Activated CD8-positive, alpha-beta memory T cell treated with anti-CD3 and anti-CD28 coated beads for 48 hours (primary cell): ENCODE results near the gene CHSY1.
"Not testable (repeated sequence)": the region's sequence is repeated elsewhere in the genome, so short reads cannot be mapped to it uniquely, and the experiment has no call there.

ENCODE experiments used
- DNase-seq, 3 experiments: peaks; one replicate each; pipeline ENCODE4 v3.0.0-alpha.2; 2020; ENCODE audit warnings: low read depth in 2 of 3, low spot score in 2 of 3

The CHSY1 gene

DNA sequence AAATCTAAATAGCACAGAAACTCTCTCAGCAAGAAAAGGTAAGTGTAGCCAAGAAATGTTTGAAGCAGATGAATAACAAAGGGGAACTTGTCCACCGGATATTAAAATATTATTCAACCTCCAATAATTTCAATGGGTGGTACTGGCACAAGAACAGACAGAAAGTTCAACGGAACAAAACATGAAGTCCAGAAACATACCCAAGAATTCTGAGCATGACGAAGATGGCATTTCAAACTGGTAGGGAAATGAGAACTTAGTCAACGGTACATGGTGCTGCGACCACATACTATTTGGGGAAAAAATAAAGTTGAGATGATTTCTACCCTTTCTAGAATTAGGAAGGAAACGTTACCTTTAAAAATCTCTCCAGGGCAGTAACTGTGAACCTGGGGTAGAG is 5.5 kb downstream of the CHSY1 start:
- no peak for DNase-seq

DNA sequence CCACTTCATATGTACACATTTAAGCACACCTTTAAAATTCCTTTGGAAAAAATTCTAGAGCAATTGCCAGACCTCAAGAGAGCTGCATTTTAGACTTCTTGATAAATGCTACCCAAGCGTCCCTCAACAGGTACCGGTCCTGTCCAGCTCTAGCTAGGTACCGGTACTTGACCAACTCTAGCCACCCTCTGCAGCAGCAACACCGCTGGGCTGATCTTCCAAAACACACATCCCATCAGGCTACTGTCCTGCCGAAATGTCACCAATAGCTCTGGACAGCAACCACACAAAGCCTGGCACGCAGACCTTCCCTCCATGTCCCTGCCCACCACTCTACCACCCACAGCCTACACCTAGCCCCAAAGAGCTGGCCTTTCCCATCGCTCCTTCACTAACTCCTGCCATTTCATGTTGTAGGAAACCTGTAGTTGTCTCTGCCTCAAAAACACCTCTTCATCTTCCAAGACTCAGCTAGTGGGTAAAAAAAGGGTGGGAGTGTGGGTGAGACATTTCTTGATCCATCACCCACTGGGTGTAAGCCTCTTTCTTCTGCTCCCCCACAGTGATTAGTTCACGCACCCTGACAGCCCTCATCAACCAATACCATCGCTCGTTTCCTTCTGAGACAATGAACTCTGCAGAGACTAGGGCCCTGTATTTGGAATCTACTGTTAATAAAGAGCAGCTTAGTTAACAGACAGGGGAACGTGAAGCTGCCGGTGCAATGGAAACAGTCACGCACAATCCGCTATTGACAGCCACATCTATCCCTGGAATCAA is 6.8 kb downstream of the CHSY1 start:
- DNase-seq, result no peak

DNA sequence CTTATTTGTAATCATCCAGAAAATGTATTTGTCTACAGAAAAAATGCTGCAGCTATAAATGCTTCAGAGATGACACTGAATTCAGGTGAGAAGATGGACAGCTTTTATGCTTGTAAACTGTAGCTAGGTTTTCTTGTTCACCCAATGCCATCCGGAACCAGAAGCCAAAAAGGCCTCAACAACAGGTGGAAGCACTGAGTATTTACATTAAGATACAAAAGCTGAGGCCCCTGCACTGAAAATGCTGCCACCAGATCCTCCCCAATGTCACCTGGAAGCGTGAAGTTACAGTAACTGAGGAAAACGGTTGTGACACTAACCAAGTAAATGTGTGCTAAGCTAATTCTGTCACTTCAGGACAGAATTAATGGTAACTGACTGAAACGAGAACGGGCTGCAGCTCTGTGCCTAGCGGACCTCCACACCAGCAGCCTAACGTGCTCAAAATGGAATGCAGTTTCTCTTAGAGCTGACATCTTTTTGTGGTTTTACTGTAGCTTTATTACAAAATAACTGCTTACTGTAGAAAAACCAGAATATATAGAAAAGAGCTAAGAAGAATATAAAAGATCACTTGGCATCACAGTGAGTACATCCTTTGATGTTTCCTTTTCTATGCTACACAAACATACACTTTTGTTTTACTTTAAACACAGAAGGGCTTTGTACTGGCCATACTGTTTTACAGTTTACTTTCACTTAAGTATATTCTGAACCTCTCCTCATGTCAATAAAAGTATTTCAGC is 7.6 kb downstream of the CHSY1 start:
- DNase-seq, result no peak

DNA sequence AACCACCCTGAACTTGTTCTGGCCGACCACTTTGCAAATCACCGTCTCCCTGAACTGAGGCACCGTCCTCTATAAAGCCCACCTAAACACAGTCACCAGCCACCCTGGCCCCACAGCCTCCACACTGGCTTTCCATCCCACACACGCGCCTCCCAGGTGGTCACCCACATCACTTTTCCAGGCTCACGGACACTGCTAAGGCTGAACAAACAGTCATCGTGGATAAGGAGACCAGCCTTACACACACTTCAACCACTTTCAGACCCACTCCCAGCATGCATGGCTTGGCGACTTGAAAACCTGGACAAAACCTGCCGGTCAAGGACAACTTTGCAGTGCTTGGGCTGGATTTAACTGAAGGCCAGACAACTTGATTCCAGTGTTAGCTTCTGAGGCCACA is 8.4 kb downstream of the CHSY1 start:
- DNase-seq, result no peak

DNA sequence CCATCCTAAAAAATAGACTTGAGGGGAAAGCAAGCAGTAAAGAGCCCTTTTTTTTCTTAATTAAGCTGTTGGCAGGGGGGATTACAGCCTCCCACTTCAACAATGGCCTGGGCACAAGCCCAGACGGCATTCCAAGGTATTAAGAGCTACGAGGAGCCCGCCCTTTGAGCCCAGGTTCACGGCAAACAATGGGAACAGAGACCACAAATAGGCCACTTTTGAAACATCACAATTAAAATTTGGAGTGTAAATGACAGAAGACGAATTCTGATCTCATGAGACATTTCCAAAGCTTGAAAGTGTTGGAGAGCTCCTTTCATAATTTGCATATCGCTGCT is 8.9 kb downstream of the CHSY1 start:
- no peak for DNase-seq

DNA sequence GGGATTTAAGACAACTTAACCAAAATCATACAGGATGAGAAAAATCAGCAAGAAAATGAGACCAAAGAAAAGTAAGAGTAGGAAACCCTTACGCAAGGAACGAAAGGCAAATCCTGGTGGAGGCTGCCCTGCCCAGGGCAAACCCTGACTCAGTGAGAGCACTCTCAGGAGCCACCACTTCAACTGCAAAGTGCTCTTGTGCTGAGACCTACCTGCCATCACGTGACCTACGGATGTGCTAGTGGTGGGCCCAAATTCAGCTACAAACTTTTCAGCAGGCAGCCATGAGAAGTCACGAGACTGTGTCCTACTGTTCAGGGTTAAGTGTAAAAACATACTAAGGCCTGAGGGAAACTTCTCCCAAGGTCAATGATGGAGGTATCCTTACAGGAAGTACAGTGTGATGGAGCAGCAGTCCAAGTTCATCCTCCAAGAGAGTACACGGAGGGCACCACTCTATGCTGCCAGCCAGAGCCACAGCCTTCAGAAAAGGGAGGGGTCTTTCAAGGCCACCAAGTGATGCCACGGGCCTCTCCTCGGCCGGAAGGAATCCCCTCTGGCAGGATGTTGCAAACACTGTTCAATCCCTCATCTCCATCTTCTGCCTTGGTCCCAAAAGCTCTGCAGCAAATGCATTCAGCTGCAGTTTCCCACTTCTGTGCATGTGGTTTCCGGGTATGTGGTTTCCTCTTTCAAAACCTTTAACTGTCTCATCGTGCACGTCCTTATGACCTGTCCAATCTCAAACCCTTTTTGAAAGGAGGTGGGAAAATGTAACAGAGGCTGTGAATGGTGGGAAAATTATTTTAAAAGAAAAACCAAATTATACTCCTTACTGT is 9.5 kb downstream of the CHSY1 start:
- no peak for DNase-seq

DNA sequence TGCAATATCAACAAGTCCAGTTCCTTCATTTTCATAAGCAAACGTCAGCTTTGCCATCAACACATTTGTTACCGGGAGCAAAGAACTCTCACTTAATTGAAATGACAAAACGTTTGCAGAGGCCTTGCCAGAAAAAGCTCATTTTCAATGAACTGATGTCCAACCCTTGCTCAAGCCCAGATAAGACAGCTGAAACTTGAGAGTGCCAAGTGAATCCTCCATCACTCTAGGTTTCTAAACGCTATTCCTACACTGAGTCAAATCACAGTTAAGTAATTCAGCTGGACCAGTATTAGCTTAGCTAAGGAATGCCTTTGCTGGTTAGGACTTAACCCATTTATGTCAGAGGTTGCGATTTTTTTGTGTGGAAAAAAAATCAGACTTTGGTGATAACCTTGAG is 11.5 kb downstream of the CHSY1 start:
- DNase-seq, result no peak

DNA sequence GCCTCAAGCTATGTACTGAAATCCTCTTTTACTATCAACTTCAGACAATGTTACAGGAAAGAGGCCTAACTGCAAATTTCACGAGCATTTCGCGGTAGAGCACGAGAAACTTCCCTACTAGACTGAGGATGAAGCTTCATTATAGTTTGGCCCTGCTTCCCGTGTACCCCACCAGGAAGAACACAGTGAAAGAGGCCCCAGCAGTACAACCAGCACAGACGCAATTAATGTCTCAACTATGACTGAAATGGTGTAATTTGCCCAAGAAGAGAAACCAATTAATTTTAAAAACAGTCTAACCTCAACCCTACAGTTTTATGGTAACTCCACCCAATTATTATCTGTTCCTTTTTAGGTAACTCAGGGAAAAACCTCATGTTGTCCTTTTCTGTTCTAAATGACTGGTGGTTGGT is 12.1 kb downstream of the CHSY1 start:
- no peak for DNase-seq

DNA sequence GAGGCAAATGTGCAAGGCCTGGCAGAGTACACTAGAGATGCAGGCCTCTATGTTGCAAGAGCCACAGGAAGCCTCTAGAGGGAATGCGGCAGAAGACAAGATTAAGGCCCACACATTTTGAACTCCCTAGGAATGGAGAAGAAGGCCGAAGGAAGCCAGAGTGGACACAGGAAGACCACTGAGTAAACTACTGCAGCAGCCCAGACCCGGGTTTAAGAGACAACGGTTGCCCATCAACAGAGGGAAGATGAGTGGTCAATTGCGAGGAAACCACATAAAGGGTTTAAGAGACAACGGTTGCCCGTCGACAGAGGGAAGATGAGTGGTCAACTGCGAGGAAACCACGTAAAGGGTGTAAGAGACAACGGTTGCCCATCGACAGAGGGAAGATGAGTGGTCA is 14.6 kb downstream of the CHSY1 start:
- no peak for DNase-seq

DNA sequence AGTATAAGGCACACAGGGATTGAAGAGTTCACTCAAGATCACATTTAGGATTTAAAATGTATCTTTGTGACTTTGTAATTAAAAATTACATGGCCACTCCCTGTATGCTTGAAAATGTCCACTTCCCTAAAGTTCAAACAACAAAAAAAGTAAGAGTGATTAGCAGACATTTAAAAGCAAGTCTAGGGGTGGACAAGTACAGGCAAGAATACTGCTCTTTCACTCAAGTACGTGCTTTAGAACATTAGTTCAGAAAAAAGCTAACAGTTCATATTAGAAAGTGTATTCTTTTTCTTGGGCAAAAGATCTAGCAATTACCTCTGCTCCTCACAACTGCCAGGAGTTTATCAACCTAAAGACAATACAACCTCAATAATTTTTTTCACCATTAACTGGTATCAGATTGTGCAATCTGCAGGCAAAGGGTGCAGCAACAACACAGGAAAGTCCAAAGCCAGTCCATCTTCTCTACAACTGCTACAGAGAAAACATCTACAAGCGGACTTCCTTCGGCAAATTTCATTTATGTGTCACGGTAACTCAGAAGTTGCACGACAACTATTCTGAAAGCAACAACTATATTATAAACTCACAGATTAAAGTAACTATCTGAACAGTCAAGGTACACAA is 18.1 kb downstream of the CHSY1 start:
- DNase-seq, result no peak

DNA sequence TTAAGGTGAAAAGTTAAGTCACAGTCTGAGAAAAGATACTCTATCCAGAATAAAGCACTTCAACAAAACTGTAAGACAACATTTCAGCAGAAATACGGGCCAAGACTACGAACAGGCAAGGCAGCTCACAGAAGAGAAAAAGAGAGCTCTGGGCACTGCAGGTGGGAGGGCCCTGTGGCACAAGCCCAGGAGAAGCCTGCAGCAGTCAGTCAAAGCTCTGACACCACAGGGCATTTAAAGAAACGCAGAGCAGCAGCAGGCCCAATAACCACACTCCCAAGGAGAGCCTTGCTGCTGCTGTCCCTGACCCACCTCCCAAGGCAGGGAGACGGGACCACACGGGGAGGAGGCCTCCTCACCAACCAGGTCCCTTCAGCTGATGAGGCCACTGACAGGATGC is 19.2 kb downstream of the CHSY1 start:
- no peak for DNase-seq

DNA sequence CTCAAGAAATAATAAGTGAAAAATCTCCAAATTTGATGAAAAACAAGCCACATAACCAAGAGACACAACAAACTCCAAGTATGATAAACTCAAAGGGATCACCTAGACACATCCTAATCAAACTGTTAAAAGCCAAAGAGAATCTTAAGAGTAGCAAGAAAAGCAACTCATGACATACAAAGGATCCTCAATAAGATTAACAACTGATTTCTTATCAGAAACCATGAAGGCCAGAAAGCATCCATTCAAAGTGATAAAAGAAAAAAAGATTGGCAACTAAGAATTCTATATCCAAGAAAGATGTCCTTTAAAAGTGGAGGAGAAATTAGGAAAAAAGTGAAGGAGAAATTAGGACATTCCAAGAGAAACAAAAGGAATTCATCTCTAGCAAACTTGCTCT is 23.5 kb downstream of the CHSY1 start:
- DNase-seq, result no peak

DNA sequence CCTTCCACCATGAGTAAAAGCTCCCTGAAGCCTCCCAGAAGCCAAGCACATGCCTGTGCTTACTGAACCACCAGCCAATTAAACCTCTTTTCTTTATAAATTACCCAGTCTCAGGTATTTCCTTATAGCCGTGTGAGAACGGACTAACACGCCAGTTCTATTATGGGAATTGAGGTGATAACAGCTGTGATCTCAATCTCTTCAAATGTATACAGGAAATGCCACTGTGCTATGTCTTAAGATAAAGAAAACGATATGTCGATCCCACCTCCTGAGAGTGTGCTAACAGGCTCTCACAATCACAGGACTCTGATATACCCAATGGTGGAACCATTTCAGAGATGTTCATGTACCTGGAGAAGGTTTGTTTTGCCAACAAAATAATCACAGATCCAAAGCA is 26.2 kb downstream of the CHSY1 start:
- no peak for DNase-seq

DNA sequence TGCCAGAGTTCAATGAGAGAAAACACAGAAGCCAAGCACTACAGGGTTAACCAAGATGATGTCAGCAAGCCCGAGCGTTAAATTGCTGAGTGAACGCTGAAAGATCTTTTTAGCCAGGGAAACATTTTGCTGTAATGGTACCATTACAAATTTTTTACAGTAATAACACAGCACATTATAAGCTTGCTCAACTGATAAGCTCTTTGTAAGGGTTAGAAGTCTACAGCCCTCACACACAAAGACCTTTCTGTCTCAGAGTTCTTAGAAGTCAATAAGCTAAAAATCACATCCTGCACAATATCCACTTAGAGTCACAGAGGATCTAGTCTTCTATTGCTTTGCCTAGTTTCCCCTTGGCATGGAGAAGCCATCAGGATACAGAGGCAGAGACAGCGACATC is 29.9 kb downstream of the CHSY1 start:
- DNase-seq, result no peak

DNA sequence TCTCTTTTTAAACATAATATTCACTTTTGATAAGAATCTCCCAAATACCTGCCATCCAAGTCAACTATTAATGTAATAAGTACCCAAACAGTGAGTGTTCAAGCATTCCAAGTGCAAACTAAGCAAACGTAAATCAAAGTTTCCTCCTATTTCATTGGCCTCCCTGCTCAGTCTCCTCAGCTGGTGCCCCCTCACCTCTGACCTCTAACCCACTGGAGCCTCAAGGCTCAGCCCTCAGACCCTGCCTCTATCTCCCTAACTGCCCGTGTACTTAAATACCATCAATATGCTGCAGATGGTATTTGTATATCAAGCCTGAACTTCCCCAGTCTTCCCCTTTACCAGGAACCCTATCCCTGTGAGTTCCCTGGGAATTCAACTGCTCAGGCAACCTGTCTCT is 31.8 kb downstream of the CHSY1 start:
- DNase-seq, result no peak

DNA sequence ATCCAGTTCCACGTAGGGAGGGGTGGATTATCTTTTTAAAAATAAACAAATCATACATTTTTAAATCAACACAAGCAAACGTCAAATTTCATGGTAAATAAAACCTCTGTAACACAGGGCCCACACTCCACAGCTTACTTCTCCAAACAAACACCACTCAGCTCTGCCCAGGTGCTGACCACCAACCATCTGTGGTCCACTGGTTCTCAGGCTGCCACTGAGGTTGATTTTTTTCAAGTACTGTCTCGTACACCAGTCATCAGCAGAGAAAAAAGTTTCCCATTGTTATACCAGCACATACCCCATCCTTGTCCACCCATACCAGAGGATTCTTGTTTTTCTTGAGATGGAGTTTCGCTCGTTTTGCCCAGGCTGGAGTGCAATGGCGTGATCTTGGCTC is 32.4 kb downstream of the CHSY1 start:
- DNase-seq, result no peak

DNA sequence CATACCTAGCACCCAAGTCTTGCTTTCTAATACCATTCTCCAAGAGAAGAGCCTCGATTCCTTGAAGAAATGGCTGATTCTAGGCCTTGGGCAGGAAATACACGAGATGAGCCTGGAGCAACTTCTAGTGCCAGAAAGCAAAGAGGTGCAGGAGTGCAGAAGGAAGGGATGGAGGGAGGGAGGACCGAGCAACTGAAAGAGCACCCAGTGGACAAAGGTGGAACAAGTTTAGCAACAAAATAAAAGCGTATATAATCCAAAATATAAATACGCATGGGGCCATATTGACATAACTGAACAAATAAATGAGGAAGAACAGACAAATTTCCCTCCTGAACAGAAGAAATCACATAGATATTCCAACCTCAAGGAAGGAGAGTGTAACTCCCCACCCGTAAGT is 34.4 kb downstream of the CHSY1 start:
- no peak for DNase-seq

DNA sequence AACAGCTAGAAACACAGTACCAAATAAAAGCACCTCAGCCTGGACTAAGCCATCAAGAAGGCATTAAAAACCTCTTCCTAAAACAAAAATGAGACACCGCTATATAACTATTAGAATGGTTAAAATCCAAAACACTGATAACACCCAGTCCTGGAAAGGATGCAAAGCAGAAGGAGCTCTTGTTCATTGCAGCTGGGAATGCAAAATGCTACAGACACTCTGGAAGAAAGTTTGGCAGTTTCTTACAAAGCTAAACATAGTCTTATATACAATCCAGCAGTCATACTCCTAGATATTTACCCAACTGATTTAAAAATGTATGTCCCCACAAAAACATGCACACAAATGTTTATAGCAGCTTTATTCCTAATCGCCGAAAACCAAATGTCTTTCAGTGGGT is 35.7 kb downstream of the CHSY1 start:
- DNase-seq, result no peak

DNA sequence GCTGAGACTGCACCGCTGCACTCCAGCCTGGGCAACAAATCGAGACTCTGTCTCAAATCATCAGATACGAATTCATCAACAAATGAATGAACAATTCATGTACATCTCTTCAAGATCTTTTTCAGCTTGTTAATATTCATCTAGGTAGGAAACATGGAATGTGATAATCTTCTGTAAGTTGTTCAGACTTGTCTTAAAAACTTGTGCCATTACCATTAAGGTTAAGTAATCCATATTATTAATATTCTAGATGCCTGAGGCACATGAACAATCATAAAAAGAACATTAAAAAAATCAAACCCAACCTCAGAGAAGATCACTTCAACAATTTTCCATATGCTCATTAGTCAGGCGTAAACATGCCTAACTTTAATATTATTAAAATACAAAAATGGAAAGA is 36.2 kb downstream of the CHSY1 start:
- DNase-seq, result no peak

DNA sequence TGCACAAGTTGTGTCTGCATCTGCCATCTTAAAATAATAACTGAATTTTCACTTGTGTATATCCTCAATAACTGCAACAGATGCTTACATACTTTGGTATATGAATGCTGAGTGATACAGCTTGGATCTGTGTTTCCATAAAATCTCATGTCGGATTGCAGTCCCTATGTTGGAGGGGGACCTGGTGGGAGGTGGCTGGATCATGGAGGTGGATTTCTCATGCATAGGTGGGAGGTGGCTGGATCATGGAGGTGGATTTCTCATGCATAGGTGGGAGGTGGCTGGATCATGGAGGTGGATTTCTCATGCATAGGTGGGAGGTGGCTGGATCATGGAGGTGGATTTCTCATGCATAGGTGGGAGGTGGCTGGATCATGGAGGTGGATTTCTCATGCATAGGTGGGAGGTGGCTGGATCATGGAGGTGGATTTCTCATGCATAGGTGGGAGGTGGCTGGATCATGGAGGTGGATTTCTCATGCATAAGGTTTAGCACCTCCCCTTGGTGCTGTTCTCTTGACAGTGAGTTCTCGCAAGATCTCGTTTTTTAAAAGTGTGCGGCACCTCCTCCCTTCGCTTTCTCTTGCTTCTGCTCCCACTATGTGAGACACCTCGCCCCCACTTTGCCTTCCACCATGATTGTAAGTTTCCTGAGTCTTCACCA is 37.3 kb downstream of the CHSY1 start:
- DNase-seq, result not testable (repeated sequence)

DNA sequence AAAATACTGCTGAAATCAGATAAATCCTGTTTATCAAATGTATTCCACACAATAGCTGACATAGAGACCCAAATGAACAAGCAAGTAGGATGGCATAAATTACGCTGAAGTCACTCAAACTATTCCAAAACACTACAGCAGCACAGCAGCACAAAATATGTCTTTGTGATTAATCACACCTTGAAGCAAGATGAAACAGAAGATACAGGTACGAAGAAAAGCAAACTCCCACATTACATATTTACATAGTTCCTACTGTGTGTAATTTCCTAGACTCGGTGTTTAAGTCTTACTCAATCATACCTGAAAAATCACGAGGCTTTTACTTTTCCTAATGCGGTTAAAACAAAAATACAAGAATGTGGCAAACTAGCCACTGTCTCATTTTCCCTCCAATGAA is 38.3 kb downstream of the CHSY1 start:
- no peak for DNase-seq
